Stimulated activated CD8-positive, alpha-beta memory T cell treated with anti-CD3 and anti-CD28 coated beads, Interleukin-4, amount 100 ng/mL, for 24 hours (primary cell): ENCODE results near the gene SOCS6.
"Not testable (repeated sequence)": the region's sequence is repeated elsewhere in the genome, so short reads cannot be mapped to it uniquely, and the experiment has no call there.

Experiments used
- DNase-seq: peaks from one replicate; pipeline ENCODE4 v3.0.0-alpha.2; 2020; ENCODE audit warnings: low read depth

Gene SOCS6, protein sequence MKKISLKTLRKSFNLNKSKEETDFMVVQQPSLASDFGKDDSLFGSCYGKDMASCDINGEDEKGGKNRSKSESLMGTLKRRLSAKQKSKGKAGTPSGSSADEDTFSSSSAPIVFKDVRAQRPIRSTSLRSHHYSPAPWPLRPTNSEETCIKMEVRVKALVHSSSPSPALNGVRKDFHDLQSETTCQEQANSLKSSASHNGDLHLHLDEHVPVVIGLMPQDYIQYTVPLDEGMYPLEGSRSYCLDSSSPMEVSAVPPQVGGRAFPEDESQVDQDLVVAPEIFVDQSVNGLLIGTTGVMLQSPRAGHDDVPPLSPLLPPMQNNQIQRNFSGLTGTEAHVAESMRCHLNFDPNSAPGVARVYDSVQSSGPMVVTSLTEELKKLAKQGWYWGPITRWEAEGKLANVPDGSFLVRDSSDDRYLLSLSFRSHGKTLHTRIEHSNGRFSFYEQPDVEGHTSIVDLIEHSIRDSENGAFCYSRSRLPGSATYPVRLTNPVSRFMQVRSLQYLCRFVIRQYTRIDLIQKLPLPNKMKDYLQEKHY

DNA sequence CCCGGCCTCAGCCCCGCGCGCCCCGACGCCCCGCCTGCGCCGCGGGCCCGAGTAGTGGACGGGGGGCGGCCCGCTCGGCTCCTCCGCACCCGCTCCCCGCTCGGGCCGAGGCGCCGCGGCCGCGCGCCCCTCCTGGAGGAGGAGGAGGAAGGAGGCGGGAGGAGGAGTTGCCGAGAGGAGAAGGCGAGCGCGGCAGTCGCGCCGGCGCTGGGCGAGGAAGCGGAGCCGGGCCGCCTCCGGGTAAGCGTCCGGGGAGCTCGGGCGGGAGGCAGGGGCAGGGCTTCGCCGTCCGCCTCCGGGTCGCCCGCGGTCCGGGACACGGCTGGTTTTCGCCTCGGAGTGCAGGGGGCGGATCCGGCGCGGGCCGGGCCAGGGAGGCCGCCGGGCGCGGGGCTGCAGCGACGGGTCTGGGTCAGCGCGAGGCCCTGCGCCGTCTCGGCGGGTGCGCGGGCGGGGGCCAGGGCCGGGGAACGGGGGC, at the start of gene SOCS6:
Gene SOCS6, plus strand, starts transcription at position 195 of the 478 bp plus-strand sequence. CDS start 35,624 bp downstream, outside the sequence.
- peak; percentile 22 for DNase-seq

DNA sequence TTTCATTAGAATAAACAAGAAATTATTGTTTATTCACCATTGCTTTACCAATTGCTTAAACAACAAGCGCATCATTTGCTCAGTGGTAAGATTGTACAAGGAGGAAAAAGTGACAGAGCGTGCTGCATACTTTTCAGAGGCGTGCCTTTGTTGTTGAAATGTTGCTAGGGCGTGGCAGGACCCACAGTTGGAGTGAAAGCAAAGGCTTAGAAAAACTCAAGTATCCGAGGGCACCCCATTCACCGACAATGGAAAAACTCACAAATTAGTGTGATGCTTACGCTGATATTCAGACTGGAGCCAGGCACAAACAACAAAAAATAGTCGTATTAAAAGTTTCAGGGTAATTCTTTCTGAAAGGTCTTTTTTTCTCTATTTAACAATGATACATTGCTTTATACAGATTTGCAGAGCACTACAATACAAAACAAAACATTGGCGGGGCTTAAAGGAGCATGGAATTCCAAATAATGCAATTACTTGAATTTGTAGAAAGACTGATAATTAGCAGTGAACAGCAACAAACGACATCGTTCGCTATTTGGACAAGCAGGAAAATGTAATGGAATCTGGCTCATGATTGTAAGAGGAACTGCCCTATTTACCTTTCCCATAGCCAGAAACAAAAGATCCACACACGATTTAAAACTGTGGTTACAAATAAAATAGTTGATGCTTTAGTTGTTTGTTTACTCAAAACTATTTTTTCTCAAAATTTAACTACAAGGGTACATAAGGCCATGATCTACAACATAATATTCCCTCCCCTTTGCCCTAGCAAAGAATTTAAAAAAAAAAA, 45.5 kb upstream of the SOCS6 start:
- DNase-seq, result no peak

DNA sequence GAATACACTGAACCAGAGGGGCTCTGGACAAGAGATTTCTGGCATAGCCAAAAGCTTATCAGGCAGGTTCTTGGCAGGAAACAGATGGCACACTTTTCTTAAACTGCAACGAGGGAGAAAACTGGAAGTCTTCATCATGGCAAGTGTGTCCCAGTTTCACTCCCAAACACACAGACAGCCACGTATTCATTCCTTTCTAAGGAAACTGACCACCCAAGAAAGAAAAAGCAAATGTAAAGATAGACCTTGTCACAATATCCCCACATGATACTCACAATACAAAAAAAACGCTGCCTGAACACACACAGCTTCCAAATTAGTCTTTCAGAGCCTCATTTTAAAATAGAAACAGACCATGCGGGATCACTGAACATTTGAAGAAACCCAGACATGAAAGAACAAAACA, 42.8 kb upstream of the SOCS6 start:
- DNase-seq, result no peak

GRCh38 chr18:70249118-70249517, 39.7 kb upstream of the SOCS6 start:
- DNase-seq, result no peak

- DNase-seq, result not testable (repeated sequence)
These were observed 39.0 kb upstream of the SOCS6 start for GRCh38 chr18:70249861-70250260.

DNA sequence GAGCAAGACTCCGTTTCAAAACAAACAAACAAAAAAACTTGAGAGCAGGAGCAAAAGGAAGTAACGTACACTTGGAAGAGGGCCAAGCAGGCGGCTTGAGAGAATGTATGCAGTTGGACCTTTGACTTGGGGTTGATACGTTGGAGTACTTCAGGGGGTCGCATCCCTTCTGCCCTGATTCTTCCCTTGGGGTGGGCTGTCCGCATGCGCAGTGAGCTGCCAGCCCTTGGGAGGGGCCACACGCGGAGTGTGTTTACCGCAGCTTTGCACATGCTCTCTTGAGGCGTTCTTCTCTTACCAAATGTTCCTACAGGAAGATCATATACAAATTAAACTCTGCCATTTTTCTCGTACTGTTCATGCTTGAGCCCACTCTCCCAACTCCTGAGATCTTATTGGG, 38.1 kb upstream of the SOCS6 start:
- DNase-seq, result no peak

GRCh38 chr18:70256184-70256583, 32.7 kb upstream of the SOCS6 start:
- DNase-seq, result no peak

DNA sequence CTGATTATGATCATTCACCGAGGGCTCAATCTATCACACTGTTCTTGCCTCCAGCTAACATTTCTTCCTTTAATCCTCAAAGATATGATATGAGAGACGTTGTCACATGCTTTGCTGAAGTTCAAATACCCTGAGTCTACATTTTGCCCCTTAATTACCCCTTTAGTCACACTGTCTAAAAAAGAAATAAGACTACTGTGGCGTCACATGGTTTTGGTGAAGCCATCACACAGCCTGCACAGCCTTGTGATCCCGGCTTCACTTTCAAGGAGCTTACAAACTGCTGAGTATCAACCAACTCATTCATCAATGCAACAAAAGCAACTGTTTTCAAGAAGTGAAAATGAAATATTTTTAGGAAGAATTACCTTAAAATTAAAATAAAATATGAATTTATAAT, 31.9 kb upstream of the SOCS6 start:
- no peak for DNase-seq

GRCh38 chr18:70258243-70258642, 30.6 kb upstream of the SOCS6 start:
- no peak for DNase-seq

- no peak for DNase-seq
These were observed 28.2 kb upstream of the SOCS6 start for GRCh38 chr18:70260683-70261082.

DNA sequence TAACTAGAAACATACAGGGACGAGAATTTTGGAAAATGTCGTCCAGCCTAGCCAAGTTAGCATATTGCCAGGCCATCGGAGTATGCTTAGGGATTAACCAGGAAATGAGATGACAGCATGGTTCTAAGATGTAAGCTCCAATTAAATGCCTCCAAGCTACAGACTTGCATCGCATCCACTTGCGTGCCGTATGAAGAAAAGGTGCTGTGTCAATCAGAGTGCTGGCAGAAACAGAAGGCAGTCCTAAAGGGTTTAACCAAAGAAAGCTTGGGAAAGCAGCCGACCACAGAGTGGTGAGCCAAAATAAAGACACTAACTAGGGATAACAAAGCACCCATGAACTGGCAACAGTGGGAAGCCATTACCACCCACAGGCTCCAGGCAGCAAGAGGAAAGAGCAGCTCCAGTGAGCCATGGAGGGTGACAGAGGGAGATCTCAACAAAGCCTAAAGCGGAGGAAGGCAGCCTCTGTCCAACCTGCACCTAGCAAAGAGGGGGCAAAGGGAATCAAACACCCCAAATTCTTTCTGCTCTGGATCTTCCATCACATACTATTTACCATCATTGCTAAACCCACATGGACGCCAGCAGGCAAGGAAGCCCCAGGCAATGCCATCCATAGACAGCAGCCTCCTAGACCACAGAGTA, 27.6 kb upstream of the SOCS6 start:
- no peak for DNase-seq

GRCh38 chr18:70263336-70263735, 25.5 kb upstream of the SOCS6 start:
- no peak for DNase-seq

DNA sequence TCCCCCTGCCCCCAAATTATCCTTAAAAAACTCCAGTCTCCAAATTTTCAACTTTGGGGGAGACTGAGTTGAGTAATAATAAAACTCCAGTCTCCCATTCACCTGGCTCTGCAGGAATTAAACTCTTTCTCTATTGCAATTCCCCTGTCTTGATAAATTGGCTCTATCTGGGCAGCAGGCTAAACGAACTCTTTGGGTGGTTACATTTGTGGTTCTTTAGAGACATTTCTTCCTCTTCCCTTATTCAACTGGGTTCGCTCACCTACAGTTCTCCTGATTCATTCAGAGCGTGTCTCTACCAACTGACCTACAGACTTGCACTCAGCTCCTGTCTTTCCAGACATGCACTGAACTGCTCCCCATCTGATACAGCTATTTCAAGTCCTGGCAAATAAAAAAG, 17.1 kb upstream of the SOCS6 start:
- DNase-seq, result no peak

GRCh38 chr18:70273021-70273420, 15.8 kb upstream of the SOCS6 start:
- no peak for DNase-seq

DNA sequence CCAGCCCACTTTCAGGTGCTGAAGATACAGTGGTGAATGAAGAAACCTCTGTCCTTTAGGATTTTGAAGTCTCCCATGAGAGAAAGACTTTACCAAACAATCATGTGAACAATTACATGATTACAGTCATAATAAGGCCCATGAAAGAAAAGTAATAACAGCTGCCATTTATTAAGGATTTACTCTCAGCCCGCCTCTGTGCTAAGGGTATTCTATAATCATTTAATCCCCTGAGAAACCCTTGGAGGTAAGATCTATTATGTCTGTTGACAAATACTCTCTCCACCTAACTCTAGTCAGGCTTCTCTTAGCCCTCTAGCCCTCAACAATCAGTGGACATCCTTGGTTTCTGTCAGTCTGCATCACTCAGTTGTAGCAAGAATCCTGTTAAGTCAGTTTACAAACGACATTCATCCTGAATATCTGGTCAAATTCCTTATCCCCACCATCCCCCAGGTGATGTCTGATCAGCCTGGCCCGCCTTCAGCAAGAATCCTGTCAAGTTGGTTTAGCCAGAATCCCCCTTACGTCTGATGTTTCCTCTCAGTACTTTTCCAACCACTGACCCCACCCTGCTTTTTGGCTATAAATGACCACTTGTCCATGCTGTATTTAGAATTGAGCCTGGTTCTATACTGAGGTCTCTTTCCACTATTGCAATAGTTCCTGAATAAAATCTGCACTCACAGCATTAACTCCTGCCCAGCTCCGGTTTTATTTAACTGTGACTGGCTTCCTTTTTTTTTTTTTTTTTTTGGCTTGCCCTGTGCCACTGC, 12.2 kb upstream of the SOCS6 start:
- no peak for DNase-seq

DNA sequence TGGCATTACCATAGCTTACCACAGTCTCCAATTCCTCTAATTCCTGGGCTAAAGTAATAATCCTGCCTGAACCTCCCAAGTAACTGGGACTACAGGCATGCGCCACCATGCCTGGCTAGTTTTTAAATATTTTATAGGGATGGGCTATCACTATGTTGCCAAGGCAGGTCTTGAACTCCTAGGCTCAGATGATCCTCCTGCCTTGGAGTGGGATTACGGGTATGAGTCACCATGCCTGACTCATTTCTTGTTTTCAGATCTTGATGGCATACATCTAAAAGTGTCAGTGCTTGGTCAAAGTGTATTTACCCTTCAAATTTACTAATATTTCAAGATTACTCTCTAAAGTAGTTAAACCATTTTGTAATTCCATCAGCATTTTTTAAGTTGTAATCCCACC, 9.4 kb upstream of the SOCS6 start:
- DNase-seq, result no peak

DNA sequence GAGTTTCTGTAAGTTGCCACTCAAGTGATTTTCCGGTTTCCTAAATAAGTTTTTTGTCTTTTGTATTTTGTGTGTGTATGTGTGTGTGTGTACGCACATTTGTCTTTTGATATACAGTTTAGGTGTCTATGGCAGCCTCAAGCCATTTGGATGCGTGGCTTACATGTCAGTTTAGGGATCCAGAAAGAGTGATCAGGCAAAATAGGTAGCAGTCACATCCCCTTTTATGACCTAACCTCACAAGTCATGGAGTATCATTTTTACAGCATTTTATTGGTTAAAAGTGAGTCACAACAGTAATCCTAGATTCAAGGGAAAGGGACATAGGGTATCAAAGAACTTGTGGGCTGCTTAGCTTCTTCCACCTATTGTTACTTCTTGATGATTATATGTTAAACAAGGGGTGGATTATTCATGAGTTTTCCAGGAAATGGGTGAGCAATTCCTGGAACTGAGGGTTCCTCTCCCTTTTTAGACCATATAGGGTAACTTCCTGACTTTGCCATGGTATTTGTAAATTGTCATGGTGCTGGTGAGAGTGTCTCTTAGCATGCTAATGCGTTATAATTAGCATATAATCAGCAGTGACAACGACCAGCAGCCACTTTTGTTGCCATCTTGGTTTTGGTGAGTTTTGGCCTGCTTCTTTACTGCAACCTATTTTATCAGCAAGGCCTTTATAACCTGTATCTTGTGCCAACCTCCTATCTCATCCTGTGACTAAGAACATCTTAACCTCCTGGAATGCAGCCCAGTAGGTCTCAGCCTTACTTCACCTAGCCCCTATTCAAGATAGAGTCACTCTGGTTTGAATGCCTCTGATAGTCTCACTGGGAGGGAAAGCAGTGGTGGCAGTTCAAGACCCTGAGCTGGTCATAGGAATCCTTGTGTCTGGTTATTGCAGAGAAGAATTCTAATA, 8.6 kb upstream of the SOCS6 start:
- DNase-seq, result no peak

DNA sequence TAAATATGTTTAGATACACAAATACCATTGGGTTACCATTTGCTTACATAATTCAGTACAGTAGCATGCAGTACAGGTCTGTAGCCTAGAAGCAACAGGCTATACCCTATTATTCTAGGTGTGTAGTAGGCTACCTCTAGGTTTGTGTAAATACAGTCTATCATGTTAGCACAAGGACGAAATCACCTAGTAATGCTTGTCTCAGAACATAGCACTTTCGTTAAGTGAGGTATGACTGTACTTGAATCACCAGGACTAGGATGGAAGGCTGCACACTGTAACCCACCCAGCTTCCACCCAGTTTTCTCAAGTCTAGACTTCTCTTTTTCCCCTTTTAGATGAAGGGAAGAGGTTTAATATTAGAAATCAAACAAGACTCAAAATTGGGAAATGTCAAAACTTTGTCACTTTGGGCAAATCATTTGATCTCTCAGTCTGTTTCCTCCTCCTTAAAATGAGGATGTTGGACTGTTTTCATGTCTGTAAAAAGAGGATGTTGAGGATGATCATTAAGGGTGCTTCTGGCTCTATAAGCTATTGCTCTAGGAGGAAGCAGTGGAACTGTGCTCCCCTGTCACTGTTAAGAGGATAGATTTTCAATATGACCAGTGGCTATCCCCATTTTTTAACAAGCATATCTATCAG, 3.7 kb upstream of the SOCS6 start:
- DNase-seq, result no peak

DNA sequence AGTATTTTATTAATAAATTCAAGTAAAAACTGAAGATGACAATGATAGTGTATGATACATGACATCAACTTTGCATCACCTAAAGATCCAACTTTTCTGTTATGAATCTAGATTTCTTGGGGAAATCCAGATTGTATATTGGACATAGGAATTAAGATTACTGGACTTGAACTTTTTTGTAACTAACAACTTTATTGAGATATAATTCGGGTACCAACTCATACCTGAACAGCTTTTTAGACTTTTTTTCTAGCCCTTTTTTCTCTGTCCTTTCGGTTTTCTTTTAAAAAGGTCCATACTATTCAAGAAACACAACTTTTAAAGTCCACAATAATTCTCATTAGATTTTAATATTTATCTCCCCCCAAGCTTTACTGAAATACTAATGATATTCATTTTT, 1.1 kb upstream of the SOCS6 start:
- no peak for DNase-seq
